ENCODE results near the gene TRAF3IP1. TPM values are rescaled to one million over a fixed set of nuclear protein-coding genes. Genes with fewer than 3 reads are reported as not detected.
A peak's percentile ranks its signal among the peaks of the same experiment; 100 is the strongest.

The TRAF3IP1 gene
- polyA plus RNA-seq, 5 donors, result 16.5 to 24.6 (median 18.7) TPM

DNA sequence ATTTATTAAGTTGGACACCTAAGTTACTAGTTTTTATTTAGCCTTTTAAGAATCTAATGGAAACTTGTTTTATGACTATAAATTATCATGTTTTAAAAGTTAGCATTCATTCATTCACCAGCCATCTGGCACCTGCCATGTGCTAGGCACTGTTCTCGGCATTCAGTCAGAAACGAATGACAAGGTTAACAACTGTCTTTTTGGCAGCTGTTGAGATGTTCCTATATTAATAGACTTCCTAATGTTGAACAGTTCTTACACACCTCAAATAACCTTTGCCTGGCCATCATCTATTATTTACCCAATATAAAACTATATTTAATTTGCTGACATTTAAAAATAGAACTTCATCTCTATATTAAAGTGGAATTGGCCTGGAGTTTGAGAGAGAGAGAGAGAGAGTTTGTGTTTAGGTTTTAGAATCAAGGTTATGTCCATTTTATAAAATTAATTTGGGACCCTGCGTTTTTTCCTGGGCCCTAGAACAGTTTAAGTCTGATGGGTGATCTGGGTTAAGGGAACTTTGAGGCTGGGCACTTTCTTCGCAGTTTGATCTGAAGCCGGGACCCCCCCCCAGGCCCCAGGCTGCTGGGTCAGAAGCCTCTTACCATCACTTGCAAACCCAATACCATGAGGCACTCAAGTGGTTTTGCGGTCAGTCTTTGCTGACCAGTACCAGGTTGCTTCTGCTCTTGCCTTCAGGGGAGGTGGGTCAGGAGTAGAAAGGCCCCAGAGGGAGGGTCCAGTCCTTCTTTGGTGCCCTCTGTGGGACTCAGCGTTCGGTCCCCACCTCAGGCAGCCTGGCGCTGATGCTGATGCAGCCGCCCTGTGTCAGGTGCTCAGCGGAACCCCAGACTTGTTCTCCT, 58.1 kb downstream of the TRAF3IP1 start:
- no peak for DNase-seq

DNA sequence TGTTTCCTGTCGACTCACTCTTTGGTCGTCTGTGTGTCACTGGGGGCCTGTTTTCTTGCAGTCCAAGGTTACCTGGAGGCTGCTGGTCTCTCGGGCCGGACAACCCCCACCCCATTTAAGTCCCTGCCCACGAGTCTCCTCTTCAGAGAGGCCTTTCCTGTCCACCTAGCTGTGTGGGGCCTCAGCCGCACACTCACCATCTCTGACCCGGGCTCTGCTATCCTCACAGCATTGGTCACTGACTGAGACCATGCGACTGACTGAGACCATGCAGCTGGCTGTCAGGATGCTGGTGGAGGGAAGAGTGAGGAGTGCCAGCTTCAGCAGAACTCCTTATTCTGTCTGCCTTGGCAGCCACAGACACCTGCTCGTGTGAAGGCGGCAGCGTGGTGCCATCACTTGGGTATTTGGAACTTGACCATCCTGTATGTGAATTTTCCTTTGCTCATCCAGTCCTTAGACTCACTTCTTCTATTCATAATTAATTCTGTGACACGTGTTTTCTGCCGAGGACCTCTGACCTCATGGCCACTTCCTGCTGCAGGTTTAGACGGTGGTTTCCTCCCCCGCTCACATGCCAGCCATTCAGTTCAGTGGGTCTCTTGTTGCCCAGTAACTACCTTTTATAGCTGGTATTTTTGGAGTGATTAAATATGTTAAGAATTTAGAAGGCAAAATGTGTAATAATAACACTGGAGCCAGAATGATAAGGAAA, 58.9 kb downstream of the TRAF3IP1 start:
- no peak for DNase-seq

DNA sequence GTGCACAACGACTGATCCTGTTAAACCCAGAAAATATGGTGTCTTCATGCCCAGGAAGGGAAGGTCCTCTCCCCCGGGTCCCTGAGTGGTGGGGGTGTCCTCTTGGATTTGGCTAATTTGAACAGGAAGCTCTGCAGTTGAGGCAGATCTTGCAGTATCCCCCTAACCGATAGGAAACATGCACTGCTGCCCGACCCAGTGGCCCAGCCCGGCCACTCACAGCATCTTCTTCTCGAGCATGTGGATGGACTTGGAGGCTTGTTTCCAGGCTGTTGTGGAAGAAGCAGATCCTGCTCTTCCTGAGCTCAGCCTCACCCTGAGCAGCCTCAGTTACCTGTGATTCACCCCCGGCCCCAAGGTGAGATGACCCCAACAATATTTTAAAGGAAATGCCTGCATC, 60.0 kb downstream of the TRAF3IP1 start:
- no peak for DNase-seq

- DNase-seq, result no peak
Measured at GRCh38 chr2:238380785-238381184, 60.5 kb downstream of the TRAF3IP1 start.

GRCh38 chr2:238381341-238382115, 61.2 kb downstream of the TRAF3IP1 start:
- no peak for DNase-seq

DNA sequence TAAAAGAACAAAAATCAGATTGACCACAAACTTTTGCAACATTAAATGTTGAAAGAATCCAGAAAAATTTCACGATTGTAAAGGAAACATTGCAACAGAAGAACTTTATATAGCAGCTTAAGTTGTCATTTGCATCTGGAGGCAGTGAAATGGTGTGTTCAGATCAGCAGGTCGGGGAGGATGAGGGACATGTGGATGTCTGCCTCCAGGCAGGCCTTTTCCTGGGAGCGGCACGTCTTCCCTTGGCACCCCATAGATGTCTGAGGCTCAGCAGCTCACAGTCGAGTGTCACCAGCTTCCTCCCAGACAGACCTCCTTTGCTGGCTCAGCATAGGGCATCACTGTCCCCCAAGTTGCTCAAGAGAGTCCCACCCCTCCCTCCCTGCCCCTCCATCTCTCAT, 62.1 kb downstream of the TRAF3IP1 start:
- no peak for DNase-seq

DNA sequence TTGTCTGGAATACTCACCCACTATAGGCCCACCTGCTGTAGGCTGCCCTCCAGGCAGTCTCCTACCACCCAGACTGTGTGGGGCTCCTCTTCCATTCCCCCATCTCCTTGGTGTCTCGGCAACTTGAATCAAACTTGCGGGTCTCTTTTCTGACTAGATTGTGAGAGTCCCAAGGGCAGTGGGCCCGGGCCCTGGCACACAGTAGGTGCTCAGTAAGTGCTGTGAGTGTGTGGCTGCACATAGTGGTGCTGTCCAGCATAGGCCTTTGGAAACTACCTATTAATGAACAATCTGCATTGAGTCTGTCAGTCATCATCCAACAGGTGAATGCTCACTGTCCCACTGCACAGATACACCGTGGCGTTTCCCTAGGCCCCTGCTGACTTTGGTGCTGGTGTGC, 62.8 kb downstream of the TRAF3IP1 start:
- no peak for DNase-seq

DNA sequence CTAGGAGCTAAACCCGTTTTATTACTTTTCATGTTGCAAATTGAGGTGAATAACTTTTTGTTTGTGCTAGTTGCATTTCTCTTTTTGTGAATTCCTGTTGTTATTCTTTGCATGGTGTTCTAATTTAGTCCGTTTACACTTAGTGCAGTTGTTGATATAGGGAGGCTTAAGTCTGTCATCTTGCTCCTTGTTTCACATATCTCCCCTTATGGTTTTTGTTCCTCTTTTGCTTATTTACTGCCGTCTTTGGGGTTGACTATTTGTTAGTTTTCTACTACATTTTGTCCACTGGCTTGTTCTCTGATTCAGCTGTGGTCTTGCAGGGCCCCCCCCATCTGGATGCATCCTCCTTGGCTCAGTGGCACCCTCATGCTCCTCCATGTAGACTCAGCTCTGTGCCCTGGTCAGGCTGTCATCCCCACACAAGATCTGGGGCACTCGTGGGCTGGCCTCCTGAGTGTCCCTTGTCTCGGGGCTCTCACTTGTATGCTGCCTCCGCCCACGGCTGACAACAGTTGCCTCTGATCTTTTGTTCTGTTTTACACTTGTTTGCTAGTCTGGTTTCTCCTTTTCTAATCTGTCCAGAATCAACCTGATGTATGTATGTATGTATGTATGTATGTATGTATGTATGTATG, 63.5 kb downstream of the TRAF3IP1 start:
- no peak for DNase-seq

GRCh38 chr2:238387332-238387731, 67.0 kb downstream of the TRAF3IP1 start:
- DNase-seq, result no peak

- DNase-seq, result no peak
Measured at GRCh38 chr2:238388794-238389193, 68.5 kb downstream of the TRAF3IP1 start.

DNA sequence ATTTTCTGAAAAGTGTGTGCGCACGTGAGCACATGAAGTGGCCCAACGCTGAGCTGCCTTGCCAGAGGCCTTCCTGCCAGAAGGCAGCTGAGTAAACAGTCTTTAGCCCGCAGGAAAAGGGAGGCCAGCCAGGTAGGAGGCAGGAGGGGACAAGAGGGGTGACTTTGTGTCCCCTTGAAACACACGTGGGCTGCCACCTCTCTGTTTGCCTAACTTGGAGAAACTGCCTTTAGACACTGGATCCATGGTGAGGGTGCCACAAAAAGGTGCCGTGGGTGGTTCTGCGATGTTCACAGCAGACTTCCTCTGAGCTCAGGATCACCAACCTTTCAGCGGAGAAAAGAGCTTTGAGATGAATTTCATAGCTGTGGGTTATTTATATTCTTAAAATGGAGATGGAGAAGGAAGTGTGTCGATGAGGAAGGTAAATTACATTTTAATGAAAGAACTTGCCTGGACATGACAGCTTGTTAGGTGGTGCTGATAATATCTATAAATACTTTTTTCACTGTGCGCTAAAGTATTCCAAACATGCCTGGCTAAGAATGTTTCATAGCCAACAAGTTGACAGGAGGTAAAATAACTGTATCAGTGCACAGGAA, 69.8 kb downstream of the TRAF3IP1 start:
- DNase-seq, result peak; percentile 58 to 64

DNA sequence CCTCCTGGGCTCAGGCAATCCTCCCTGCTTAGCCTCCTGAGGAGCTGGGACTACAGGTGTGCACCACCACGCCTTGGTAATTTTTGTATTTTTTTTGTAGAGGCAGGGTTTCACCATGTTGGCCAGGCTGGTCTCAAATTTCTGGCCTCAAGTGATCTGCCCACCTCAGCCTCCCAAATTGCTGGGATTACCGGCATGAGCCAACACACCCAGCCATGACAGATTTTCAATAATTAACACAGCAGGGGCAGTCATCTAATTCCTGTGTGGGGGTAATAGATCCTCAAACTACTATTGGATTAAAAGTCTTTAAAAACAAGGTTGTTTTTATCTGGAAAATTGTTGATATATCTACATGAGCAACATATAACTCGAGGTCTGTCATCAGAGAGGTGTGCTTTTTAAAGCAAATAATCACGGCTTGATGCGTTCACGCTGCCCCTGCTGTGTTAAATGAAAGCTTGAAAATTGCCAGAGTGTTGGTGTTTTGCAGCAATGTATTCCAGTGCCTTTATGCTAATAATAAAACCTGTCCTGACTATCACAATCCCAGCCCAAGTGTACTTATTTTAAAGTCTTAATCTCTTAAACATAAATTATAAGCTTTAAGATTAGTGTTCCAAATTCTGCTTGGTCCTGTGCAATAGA, 70.8 kb downstream of the TRAF3IP1 start:
- no peak for DNase-seq

- no peak for DNase-seq
Measured at GRCh38 chr2:238396663-238397062, 76.3 kb downstream of the TRAF3IP1 start.

DNA sequence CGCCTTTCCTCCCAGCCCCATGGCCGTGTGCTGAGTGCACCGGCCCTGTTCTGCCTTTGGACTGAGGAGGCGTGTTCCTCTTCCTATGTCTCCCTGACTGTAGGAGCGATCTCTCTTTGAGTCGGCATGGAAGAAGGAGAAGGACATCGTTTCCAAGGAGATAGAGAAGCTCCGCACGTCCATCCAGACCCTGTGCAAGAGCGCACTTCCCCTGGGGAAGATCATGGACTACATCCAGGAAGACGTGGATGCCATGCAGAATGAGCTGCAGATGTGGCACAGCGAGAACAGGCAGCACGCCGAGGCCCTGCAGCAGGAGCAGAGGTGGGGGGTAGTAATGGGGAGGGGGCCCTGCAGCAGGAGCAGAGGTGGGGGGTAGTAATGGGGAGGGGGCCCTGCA, 77.0 kb downstream of the TRAF3IP1 start:
- no peak for DNase-seq

- DNase-seq, result no peak
Measured at GRCh38 chr2:238398577-238398976, 78.3 kb downstream of the TRAF3IP1 start.

- no peak for DNase-seq
Measured at GRCh38 chr2:238399094-238399493, 78.8 kb downstream of the TRAF3IP1 start.

GRCh38 chr2:238401551-238401950, 81.2 kb downstream of the TRAF3IP1 start:
- DNase-seq, result no peak

DNA sequence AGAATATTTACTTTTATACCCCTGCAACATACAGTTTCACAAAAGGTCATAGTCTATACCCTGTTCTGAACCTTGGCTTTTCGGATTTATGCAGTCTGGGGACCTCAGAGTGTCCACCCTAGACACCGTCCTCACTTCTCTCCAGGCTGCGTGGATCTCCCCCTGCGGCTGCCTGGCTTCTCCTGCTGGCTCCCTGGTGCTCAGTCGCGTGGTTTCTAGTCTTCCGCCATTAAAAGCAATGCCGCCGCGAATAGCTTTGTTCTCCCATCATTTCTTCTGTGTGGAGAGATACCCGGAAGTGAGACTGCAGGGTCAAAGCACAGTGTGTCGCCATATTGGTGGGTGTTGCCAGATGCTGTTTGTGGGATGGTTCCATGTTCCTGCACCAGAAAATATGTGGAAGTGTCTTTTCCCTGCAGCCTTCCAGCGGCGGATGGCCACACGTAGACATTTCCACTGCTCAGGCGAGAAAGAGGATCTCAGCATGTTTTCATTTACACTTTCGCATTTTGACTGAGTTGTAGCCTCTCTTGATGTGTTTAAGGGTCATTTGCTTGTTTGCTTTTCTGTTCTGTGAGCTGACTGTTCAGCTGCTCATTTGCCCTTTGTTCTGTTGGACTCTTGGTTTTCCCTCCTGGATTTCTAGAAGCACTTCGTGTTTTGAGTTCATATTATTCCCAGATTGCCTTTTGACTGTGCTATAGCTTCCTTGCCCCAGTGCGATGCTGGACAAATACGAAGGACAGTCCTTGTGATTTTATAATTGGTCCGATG, 83.5 kb downstream of the TRAF3IP1 start:
- no peak for DNase-seq

- DNase-seq, result no peak
Measured at GRCh38 chr2:238404406-238405216, 84.3 kb downstream of the TRAF3IP1 start.

Measured in right lung (tissue), 5 donors.